PC-9 (cell line): ENCODE data around the gene LRFN4. TPM values are rescaled to one million over a fixed set of nuclear protein-coding genes. Genes with fewer than 3 reads are reported as not detected.

Source experiments
- BruUV-seq: library from RNA; stranded (reverse); fragments of 400-500 nt; replicated peaks from 2 replicates; lab custom pipeline; 2021; lab: Mats Ljungman, UMichigan
- CTCF ChIA-PET: fragments of 300-600 bp; sonication (Branson Sonifier 250); formaldehyde crosslinking; loops from one replicate; lab custom pipeline; 2022; ENCODE audit warnings: antibody characterized with exemption; lab: Charles Lee
- POLR2A ChIA-PET: fragments of 300-600 bp; sonication (Branson Sonifier 250); formaldehyde crosslinking; loops from one replicate; lab custom pipeline; 2022; ENCODE audit warnings: antibody characterized with exemption; ENCODE audit not compliant: unreplicated experiment; lab: Charles Lee
- DNase-seq, 2 experiments: peaks; one replicate each; pipeline versions ENCODE4 v3.0.0 to v3.0.0-alpha.2; 2015 to 2022; ENCODE audit warnings: mixed read lengths in 1 of 2
- H2AFZ ChIP-seq: fragments of 200-600 bp; sonication (generic); 2 replicates; pipeline ENCODE4 v1.8.1; 2017; ENCODE audit warnings: antibody characterized with exemption
- H3F3A ChIP-seq: fragments of 200-600 bp; sonication (generic); 2 replicates; pipeline ENCODE4 v1.8.1; 2017; ENCODE audit warnings: antibody characterized with exemption, mild to moderate bottlenecking, low read depth; ENCODE audit not compliant: insufficient read depth
- H3K27ac ChIP-seq: fragments of 200-600 bp; sonication (generic); 2 replicates; pipeline ENCODE4 v1.6.1; 2016; ENCODE audit warnings: mixed run types
- H3K27me3 ChIP-seq: fragments of 200-600 bp; sonication (generic); 2 replicates; pipeline ENCODE4 v1.6.1; 2016; ENCODE audit warnings: low read depth, mixed run types; ENCODE audit not compliant: insufficient read depth
- H3K36me3 ChIP-seq: fragments of 200-600 bp; sonication (generic); 2 replicates; pipeline ENCODE4 v1.6.1; 2016; ENCODE audit warnings: low read depth, mixed run types
- H3K4me1 ChIP-seq: fragments of 200-600 bp; sonication (generic); replicated peaks from 2 replicates; pipeline ENCODE4 v1.6.1; 2016; ENCODE audit warnings: mixed run types; ENCODE audit not compliant: insufficient read depth
- H3K4me2 ChIP-seq: fragments of 200-600 bp; sonication (generic); 2 replicates; pipeline ENCODE4 v1.6.1; 2017; ENCODE audit warnings: mixed run types
- H3K4me3 ChIP-seq: fragments of 200-600 bp; sonication (generic); 2 replicates; pipeline ENCODE4 v1.6.1; 2016; ENCODE audit warnings: mixed run types
- H3K79me2 ChIP-seq: fragments of 200-600 bp; sonication (generic); 2 replicates; pipeline ENCODE4 v1.6.1; 2017; ENCODE audit warnings: low read depth, mixed run types
- H3K9me2 ChIP-seq: fragments of 200-600 bp; sonication (generic); 2 replicates; pipeline ENCODE4 v1.8.1; 2017; ENCODE audit warnings: mild to moderate bottlenecking; ENCODE audit not compliant: insufficient read depth
- H3K9me3 ChIP-seq: fragments of 200-600 bp; sonication (generic); 2 replicates; pipeline ENCODE4 v1.8.1; 2016; ENCODE audit warnings: low read depth; ENCODE audit not compliant: insufficient read depth
- H4K20me1 ChIP-seq: fragments of 200-600 bp; sonication (generic); 2 replicates; pipeline ENCODE4 v1.8.1; 2017; ENCODE audit not compliant: insufficient read depth
- CTCF ChIP-seq: fragments of 200-600 bp; sonication (generic); conservative IDR thresholded peaks from 2 replicates; pipeline ENCODE4 v1.6.1; 2017; ENCODE audit warnings: mixed run types, antibody characterized with exemption, mild to moderate bottlenecking, moderate library complexity
- EZH2 ChIP-seq: fragments of 200-600 bp; sonication (generic); IDR thresholded peaks from 2 replicates; pipeline ENCODE4 v1.8.0; 2017; ENCODE audit warnings: antibody characterized with exemption, low read depth
- intact Hi-C: fragments of 100-400 bp; cut with micrococcal nuclease; formaldehyde crosslinking; loops from one replicate; pipeline ENCODE4 v1.10.0; 2022; ENCODE audit not compliant: unreplicated experiment
- total RNA-seq: library from RNA; stranded (reverse); gene quantifications from 2 replicates; pipeline ENCODE4 v1.2.3, GENCODE V29; 2021

LRFN4 gene
- total RNA-seq, 1 experiment from 2014 or later, result 13.8 TPM

GRCh38 chr11:66870131-66870530, 13.3 kb downstream of the LRFN4 start:
- Histone ChIP-seq H3K4me1 (peaks cover 5% of the 10 kb centered on the region; the same call in 1 of the 2 replicates), H3K9me2 (no peaks in the 10 kb centered on the region), H2AFZ (no peak overlapping the region), H3K27me3 (no peaks in the 10 kb centered on the region), H4K20me1 (no peaks in the 10 kb centered on the region), H3F3A (peaks cover 13% of the 10 kb centered on the region; the same call in 1 of the 2 replicates), H3K27ac (no peak overlapping the region), H3K4me3 (no peak overlapping the region), H3K79me2 (no peaks in the 10 kb centered on the region), H3K9me3 (no peaks in the 10 kb centered on the region), H3K4me2 (no peak overlapping the region), H3K36me3 (no peaks in the 10 kb centered on the region)
- intact Hi-C loops, result no loop called here
- TF ChIP-seq CTCF (no peak), EZH2 (no peak)
- CTCF ChIA-PET, result interaction anchor here (0.6 kb wide), 1 partner anchor 62 kb away, joined by 6 read pairs; no protein-coding TSS in a partner anchor
- no peak for DNase-seq
- BruUV-seq, result no TSS peak
- POLR2A ChIA-PET, result no interaction called here

- TF ChIP-seq EZH2 (no peak), CTCF (no peak)
- no peaks in the 10 kb centered on the region for H3K9me2 ChIP-seq
- BruUV-seq, result no TSS peak
- peaks cover 13% of the 10 kb centered on the region; the same call in 1 of the 2 replicates for H3F3A ChIP-seq
- H3K36me3 ChIP-seq, result no peaks in the 10 kb centered on the region
- POLR2A ChIA-PET, result no interaction called here
- intact Hi-C loops, result no loop called here
- H3K79me2 ChIP-seq, result no peaks in the 10 kb centered on the region
- H4K20me1 ChIP-seq, result no peaks in the 10 kb centered on the region
- H3K9me3 ChIP-seq, result no peaks in the 10 kb centered on the region
- H3K4me1 ChIP-seq, result peaks cover 5% of the 10 kb centered on the region; the same call in 1 of the 2 replicates
- CTCF ChIA-PET, result no interaction called here
- H3K27me3 ChIP-seq, result no peaks in the 10 kb centered on the region
- no peak overlapping the region for H3K4me2 ChIP-seq
- H3K4me3 ChIP-seq, result no peak overlapping the region
- no peak overlapping the region for H2AFZ ChIP-seq
- no peak for DNase-seq
- H3K27ac ChIP-seq, result no peak overlapping the region
Observed at GRCh38 chr11:66870616-66871520, 14.0 kb downstream of the LRFN4 start.

- H3K4me3 ChIP-seq, result no peak overlapping the region
- ChIA-PET POLR2A (no interaction called here), CTCF (no interaction called here)
- no TSS peak for BruUV-seq
- peaks cover 5% of the 10 kb centered on the region; the same call in 1 of the 2 replicates for H3K4me1 ChIP-seq
- peaks cover 13% of the 10 kb centered on the region; the same call in 1 of the 2 replicates for H3F3A ChIP-seq
- H3K9me3 ChIP-seq, result no peaks in the 10 kb centered on the region
- H4K20me1 ChIP-seq, result no peaks in the 10 kb centered on the region
- intact Hi-C loops, result no loop called here
- H3K36me3 ChIP-seq, result no peaks in the 10 kb centered on the region
- no peaks in the 10 kb centered on the region for H3K79me2 ChIP-seq
- no peaks in the 10 kb centered on the region for H3K9me2 ChIP-seq
- no peak overlapping the region for H3K27ac ChIP-seq
- H2AFZ ChIP-seq, result no peak overlapping the region
- DNase-seq, result no peak
- no peak overlapping the region for H3K4me2 ChIP-seq
- TF ChIP-seq EZH2 (no peak), CTCF (no peak)
- no peaks in the 10 kb centered on the region for H3K27me3 ChIP-seq
Observed at GRCh38 chr11:66871521-66871901, 14.6 kb downstream of the LRFN4 start.
